ENCODE data around the gene FRY.
A peak's percentile ranks its signal among the peaks of the same experiment; 100 is the strongest.

Gene FRY

GRCh38 chr13:32316028-32316339 is 284.4 kb downstream of the FRY start:
- ChIA-PET CTCF (interaction anchor here (1.0 to 1.8 kb wide), 7 partner anchors 9 to 272 kb away, joined by 3 to 6 read pairs (median 4); no protein-coding TSS in a partner anchor), POLR2A (interaction anchor here (0.6 to 1.0 kb wide), 2 partner anchors 11 to 275 kb away, joined by 3 to 4 read pairs; no protein-coding TSS in a partner anchor)
- DNase-seq (ENCODE audit: extremely low spot score), result peak; percentile 37
- TF ChIP-seq, protein P1, sequence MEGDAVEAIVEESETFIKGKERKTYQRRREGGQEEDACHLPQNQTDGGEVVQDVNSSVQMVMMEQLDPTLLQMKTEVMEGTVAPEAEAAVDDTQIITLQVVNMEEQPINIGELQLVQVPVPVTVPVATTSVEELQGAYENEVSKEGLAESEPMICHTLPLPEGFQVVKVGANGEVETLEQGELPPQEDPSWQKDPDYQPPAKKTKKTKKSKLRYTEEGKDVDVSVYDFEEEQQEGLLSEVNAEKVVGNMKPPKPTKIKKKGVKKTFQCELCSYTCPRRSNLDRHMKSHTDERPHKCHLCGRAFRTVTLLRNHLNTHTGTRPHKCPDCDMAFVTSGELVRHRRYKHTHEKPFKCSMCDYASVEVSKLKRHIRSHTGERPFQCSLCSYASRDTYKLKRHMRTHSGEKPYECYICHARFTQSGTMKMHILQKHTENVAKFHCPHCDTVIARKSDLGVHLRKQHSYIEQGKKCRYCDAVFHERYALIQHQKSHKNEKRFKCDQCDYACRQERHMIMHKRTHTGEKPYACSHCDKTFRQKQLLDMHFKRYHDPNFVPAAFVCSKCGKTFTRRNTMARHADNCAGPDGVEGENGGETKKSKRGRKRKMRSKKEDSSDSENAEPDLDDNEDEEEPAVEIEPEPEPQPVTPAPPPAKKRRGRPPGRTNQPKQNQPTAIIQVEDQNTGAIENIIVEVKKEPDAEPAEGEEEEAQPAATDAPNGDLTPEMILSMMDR (IDR thresholded peaks at IDR 0.05; ENCODE audit: control extremely low read depth, extremely low read depth, low read depth, missing control alignments), result no peak

DNA sequence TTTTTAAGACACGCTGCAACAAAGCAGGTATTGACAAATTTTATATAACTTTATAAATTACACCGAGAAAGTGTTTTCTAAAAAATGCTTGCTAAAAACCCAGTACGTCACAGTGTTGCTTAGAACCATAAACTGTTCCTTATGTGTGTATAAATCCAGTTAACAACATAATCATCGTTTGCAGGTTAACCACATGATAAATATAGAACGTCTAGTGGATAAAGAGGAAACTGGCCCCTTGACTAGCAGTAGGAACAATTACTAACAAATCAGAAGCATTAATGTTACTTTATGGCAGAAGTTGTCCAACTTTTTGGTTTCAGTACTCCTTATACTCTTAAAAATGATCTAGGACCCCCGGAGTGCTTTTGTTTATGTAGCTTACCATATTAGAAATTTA is 284.9 kb downstream of the FRY start:
- CTCF ChIA-PET, result interaction anchor here (1.5 to 1.8 kb wide), 4 partner anchors 21 to 272 kb away, joined by 3 to 6 read pairs (median 4); no protein-coding TSS in a partner anchor
- POLR2A ChIA-PET, result no interaction called here
- no peak for DNase-seq (ENCODE audit: extremely low spot score)
- TF ChIP-seq, protein P1 (IDR thresholded peaks at IDR 0.05; ENCODE audit: control extremely low read depth, extremely low read depth, low read depth, missing control alignments), result no peak

GRCh38 chr13:32317716-32318465 is 286.3 kb downstream of the FRY start:
- DNase-seq (ENCODE audit: extremely low spot score), result no peak
- POLR2A ChIA-PET, result no interaction called here
- CTCF ChIA-PET, result interaction anchor here (0.6 to 2.3 kb wide), 6 partner anchors 11 to 1324 kb away, joined by 3 to 5 read pairs (median 4); no protein-coding TSS in a partner anchor
- TF ChIP-seq, protein P1 (IDR thresholded peaks at IDR 0.05; ENCODE audit: control extremely low read depth, extremely low read depth, low read depth, missing control alignments), result no peak

GRCh38 chr13:32320528-32320927 is 289.0 kb downstream of the FRY start:
- ChIA-PET POLR2A (no interaction called here), CTCF (interaction anchor here (2.3 kb wide), 1 partner anchor 261 kb away, joined by 5 read pairs; no protein-coding TSS in a partner anchor)
- TF ChIP-seq, protein P1 (IDR thresholded peaks at IDR 0.05; ENCODE audit: control extremely low read depth, extremely low read depth, low read depth, missing control alignments), result no peak
- DNase-seq (ENCODE audit: extremely low spot score), result no peak

- TF ChIP-seq, protein P1 (IDR thresholded peaks at IDR 0.05; ENCODE audit: control extremely low read depth, extremely low read depth, low read depth, missing control alignments), result no peak
- POLR2A ChIA-PET, result no interaction called here
- CTCF ChIA-PET, result interaction anchor here (0.9 to 4.2 kb wide), 3 partner anchors 12 to 39 kb away, joined by 3 to 17 read pairs (median 3); no protein-coding TSS in a partner anchor
- DNase-seq (ENCODE audit: extremely low spot score), result no peak
Measured at GRCh38 chr13:32323912-32324311, 292.3 kb downstream of the FRY start.

GRCh38 chr13:32330441-32330840 is 298.9 kb downstream of the FRY start:
- no peak for DNase-seq (ENCODE audit: extremely low spot score)
- ChIA-PET CTCF (no interaction called here), POLR2A (no interaction called here)
- TF ChIP-seq, protein P1 (IDR thresholded peaks at IDR 0.05; ENCODE audit: control extremely low read depth, extremely low read depth, low read depth, missing control alignments), result no peak

All from GM10248 (cell line).